COR-L47 (cell line): ENCODE measurements around the gene MRPS23.

Experiments used
- DNase-seq: peaks from one replicate; lab custom pipeline; 2025; lab: John Stamatoyannopoulos, UW

MRPS23 gene

DNA sequence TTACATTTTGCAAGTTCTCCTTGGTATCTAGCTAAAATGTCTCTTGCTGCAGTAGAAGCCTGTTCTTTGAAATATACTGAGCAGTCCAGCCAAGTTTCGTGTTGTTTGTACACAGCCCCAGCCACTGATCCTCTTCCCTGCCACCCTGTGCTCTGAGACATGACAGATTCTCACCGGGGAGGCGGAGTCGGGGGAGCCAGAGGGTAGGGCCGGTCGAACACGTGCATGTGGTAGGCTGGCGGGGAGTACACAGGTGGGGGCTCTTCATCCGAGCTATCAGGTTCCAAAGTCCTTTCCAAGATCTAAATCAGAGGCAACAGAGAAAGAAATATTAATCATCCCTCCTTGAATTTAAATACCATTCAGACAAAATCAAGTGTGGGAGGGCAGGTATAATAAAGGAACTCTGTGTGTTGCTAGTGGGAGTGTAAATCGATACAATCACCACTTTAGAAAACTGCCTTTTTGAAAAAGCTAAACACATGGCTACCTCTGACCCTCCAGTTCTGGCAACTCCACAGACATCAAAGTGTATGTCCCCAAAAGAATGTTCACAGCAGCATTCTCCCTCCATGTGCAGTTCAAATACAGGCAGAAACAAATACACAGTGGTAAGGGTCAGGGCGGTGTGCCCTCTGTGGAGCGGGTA lies 29.7 kb upstream of the MRPS23 start:
- no peak for DNase-seq

DNA sequence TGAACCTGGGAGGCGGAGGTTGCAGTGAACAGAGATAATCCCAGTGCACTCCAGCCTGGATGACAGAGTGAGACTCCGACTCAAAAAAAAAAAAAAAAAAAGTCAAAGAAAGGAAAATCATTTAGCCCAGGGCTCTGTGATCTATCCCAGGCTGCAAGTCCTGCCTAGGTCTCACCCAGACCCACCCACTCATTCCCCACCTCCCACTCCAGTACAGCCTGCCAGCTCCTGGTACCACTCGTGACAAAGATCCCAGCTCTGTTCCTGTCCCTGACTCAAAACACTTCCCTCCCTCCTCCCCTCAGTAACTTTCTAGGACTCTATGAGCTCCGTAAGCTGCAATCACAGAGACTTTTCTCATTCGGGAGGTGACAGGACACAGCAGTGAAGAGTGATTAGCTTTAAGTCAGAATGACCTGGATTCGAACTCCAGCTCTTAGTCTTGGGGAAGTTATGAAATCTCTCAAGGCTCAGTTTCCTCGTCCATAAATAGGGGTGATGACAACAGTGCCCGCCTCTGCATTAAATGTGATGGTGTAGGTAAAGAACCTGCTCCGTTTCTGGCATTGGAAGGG lies 28.0 kb upstream of the MRPS23 start:
- DNase-seq: no peak

DNA sequence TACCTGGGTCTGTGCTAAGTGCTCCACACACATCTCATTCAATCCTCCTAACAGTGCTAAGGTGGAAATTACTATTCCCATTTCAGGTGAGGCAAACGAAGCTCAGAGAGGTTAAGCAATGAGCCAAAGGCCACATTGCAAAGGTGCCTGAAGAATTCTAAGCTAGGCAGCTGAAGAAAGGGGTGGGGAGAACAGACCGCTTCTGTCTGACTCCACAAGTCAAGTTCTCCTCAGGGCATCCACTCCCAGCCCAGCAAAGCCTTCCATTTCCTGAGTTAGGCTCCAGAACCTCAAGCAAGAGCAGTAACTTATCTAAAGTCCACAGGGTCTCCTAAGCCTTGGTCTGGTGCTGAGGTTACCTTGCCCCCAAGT lies 27.0 kb upstream of the MRPS23 start:
- DNase-seq: no peak

DNA sequence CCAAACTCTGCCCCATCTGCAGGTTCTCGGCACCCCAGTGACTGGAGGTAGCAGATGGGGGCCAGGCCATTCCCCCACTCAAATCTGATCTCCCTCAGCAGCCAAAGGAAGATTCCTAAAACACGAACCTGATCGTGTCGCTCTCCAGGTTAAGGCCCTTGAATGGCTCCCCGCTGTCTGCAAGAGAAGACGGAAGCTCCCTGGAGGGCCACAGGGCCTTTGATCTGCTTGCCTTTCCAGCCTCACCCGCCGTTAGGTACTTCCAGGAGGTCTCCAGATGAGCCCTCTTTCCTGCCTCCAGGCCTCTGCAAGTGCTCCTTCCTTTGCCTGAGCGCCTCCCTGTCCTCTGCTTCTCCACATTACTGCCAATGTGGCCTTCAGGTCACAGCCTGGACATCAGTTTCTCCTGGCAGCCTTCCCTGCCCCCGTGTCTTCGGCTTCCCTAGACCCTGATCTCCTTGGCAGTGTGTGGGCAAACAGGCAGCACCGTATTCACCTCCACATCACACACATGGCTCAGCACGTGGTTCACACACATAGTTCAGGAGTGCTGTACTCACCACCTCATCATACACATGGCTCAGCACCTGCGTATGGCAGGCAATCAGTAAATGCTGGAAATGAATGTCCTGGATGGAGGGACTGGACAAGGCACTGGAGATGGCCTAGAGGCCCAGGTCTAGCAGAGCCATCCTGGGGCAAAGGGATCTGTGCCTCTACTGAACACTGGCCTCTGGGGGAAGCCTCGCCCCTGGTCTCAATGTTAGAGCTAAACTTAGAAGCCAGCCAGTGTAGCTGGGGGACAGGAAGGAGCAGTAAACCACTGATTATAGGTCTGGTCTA lies 26.4 kb upstream of the MRPS23 start:
- no peak for DNase-seq

DNA sequence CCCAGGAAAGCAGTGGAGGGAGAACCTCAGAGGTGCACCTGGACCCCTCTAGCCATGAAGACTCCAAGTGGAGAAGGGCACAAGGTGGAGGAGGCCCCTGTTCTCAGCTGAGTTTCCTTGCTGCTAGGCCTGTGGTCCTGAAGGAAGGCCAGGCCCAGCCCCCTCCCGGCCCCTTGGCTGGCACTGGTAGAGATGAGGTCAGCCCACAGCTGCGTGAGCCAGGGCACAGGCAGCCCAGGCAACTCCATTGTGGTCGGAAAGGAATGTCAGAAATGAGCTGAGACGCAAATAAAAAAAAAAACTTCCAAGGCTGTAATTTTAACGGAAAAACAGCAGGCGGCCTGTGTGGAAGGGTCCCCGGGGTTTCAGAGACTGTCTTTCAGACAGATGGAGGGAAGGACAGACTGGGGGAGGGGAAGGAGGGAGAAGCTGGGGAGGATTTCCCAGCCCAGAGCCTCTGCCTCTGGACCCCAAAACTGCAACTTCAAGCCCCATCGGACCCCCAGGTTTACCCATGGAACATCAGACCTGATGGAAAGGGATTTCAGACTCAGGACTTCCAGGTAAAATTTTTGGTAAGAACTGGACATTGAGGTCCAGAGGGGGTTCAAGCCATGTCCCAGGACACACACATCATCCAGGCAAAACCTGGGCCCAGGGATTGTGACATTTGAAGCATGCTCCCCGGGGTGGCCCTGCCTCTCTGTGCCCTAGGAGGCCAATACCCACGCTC lies 25.6 kb upstream of the MRPS23 start:
- DNase-seq: no peak

DNA sequence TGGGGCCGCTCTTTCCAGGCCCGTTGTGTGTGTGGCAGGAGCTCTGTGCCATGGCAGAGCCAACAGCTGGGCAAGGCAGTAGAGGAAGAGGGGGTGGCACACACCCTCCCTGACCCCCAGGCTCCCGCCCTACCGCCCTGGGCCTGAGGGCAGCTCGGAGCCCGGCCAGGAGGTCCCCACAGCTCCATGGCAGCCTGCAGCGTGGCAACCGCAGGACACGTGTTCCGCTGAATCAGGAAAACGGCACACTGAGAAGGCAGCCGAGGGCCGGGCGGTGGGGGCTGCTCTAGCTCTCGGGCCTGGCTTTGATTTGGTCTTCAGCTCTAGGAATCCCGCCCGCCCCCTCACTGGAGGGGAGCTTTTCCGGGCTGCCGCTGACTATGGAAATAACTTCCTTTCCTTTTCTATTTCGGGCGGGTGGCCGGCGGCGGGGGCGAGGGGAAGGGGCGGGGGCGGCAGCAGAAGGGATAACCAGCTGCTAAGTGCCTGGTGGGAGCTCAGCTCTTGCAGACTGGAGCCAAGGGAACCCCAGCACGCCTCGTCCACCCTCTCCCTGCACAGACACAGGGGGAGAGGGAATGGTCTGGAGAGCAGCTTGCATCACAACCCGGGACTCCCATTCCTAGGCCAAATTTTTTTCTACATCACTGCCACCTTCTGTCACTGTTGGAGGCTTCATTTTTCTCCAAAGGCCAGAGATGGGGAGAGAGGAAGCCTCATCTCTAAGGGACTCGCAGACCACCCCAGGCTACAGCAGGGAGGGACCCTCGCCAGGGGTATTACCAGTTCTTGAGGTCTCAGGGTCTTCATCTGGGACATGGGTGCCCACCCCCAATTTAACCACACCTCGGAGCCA lies 24.8 kb upstream of the MRPS23 start:
- no peak for DNase-seq

DNA sequence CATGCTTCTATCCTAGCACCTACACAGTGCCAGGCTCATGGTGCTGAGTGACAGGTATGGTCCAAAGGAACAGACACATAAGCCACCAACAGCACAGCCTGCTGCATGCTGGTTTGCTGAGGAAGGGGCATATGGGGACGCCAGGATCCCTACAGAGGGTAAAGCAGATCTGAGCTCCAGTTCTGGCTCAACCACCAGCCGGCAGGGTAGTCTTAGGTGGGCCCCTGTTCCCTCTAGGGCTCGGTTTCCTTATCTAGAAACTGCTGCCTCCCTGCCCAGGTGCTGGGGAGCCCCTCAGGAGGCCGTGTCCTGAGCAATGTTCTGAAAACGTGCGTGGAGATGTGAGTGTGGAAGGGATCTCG lies 24.2 kb upstream of the MRPS23 start:
- DNase-seq: no peak

GRCh38 chr17:57873261-57874057 lies 23.6 kb upstream of the MRPS23 start:
- DNase-seq: no peak

- no peak for DNase-seq
These were observed 22.7 kb upstream of the MRPS23 start for GRCh38 chr17:57872536-57872935.

DNA sequence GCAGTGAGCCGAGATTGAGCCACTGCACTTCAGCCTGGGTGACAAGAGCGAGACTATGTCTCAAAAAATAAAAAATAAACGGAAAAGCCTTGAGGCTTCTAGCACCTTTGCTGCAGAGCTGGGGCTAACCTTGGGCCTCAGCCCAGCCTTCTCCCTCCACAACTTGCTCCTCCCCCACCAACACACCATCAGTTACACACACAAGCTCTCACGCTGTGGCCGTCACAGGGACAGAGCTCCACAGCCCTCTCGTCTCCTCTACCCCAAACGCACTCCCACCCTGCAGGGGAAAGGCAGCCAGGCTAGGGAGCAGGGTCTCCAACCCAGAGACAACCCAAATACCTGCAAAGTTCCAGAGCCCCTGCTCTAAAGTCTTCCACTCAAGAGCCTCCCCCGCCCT lies 22.0 kb upstream of the MRPS23 start:
- DNase-seq: no peak

DNA sequence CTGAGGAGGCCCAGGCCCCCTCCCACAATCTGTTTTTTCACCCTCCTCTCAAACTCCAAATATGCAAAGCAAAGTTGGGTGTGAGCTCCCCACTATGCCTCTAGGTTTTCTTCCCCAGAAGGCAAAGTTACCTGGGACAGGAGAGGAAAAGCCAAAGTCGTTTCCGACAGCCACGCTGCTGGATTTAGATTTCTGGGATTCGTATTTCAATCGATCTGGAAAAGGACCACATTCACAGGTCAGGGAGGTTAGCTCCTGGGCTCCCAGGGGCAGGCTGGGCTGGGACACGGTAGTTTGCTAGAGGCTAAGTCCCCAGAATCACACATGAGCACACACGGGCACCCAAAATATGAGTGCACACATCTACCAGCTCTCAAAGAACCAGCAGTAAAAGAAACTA lies 21.3 kb upstream of the MRPS23 start:
- DNase-seq: no peak

GRCh38 chr17:57870283-57870635 lies 20.4 kb upstream of the MRPS23 start:
- no peak for DNase-seq

DNA sequence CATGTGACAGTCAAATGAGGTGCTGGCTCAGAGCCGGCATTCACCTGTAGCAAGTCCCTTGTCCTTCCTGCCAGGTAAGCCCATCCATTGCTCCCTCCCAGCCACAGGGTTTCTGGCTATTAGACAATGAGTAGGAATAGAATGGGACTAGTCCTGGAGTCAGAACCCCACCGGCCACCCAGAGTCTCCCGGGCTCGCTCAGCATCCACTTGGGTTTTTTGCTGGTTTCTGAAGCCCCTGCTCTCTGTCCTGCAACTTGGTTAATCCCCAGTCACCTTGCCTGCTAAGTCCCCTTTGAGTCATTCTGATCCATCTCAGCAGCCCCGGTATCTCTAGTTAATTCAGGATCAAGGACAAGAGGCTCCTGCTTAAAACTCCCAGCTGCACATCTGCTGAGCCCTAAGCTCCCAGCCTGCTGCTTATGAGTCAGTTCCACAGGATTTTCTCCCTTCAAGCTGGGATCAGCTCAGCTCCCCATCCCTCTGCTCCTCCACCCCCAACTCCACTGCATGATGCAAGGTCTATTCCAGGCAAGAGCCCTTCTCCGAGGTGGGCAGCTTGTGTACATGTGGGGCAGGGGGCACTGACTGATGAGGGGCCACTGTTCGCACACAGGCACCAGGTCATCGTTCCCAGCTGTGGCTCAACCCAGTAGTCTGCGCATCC lies 19.9 kb upstream of the MRPS23 start:
- DNase-seq: no peak

DNA sequence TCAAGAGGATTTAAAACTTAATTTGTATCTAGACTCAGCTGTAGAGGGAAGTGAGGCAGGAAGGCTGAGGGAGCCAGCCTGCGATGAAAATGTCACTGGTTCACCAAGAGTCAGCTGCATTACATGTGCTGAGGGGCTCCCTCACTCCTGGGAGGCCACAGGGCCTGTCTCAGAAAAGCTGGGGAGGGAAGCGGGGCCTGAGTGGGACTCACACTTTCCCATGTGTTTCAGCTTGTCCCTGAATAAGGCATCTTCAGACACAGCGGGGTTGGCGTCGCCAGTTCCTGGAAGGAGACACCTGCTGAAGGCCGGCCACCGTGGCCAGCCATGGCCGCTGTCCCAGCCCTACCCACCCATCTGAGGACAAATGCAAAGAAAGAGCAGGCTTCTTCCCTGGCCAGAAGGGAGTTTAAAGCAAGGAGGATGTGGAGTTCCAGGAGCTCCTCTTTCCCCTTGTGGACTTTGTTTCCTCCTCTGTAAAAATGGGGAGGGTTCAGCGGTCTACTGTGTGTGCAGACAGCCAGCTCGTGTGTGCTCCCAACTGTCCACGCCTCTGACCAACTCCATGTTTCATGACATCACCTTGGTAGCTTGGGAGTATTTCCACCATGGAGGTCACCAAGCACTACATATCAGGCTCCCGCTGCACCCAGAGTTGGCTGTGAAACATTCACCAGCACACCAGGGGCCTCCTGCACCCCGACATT lies 19.2 kb upstream of the MRPS23 start:
- no peak for DNase-seq

DNA sequence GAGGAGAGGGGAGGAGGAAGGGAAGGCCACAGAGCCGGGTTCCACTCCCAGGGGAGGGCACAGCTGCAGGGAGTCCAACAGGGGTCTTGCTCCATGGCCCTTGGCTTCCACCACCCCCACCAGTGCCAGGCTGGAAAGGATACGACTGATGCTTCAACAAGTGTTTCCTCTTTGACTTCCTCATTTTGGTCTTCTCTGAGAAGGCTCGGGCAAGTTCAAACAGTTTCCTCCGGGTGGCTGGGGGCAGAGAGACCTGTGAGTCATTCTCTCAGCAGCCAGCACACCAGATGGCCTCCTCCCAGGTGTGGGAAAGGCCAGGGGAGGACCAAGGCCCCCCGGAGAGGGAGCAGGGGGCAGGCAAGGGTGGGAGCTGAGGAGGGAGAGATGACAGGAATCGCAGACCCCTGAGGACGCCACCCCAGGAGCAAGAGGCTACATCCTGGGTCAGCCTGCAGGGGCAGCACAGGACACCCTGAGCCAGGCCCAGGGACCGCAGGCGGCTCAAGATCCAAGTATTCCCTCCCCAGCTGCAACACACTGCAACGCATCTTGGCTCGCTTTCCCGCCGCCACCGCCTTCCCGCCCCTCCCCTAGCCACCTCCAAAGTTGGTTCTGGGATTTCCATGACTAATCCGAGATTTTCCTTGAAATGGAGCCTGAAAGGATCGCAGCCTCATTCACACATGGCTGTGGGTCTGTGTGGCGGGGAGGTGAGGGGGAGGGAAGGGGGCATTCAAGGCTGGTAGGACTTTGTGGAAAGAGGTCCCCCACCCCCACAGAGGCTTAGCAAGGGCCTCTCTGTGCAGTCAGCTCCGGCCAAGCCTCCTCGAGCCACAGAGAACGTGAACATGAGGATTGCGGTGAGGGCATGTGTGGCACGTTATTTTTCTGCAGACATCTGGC lies 18.4 kb upstream of the MRPS23 start:
- DNase-seq: no peak

GRCh38 chr17:57867126-57867525 lies 17.3 kb upstream of the MRPS23 start:
- no peak for DNase-seq

GRCh38 chr17:57866723-57867122 lies 16.9 kb upstream of the MRPS23 start:
- no peak for DNase-seq

DNA sequence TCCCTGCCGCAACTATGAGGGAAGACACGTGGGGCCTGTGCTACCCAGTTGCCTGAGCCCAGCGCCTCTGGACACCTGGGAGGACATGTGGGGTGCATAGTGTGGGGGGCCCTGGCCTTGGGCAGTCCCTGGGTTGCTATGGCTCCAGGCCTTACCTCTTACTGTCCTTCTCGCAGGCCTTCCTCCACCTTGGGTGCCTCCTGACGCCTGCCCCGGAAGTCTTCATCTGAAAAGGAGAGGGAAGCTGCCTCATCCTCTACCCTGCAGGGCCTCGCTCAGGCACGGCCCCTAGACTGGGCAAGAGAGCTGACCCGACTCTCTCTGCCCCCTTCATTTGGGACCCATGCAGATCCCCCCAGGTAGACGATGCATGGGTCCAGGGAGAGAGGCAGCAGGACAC lies 16.5 kb upstream of the MRPS23 start:
- no peak for DNase-seq

DNA sequence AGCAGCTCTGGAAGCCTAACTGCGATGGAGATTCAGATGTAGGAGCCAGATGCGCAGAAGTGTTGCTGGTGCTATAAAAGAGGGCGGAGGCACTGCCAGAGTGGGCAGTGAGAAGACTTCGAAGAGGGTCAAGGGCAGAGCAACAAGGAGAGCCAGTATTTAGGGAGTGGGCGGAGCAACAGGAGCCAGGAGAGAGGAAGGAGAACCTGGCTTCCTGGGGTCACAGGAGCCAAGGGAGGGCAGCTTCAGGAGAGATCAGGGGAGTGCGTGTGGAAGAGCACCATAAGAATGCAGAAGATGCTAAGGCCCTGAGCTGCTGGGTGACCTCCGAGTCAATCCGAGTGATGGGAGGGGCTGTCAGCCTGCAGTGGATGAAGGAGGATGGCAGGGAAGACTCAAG lies 14.4 kb upstream of the MRPS23 start:
- DNase-seq: no peak
